SW480 (cell line): Measurements from ENCODE around the gene SKA3.

Experiments
- DNase-seq: peaks from one replicate; pipeline ENCODE4 v3.0.0-alpha.2; 2016; ENCODE audit warnings: low spot score

Gene SKA3

DNA sequence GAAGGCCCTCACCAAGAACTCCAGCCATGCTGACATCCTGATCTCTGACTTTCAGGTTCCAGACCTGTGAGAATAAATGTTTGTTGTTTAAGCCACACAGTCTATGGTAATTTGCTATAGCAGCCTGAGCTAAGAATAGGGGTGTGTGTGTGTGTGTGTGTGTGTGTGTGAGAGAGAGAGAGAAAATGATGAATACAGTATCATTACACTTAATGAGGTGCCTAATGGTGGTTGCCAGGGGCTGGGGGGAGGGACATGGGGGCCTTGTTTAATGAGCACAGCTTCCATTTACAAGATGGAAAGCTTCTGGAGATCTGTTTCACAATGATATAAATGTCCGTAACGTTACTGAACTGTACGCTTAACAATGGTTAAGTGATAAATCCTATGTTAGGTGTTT is 61.1 kb downstream of the SKA3 start:
- no peak for DNase-seq

DNA sequence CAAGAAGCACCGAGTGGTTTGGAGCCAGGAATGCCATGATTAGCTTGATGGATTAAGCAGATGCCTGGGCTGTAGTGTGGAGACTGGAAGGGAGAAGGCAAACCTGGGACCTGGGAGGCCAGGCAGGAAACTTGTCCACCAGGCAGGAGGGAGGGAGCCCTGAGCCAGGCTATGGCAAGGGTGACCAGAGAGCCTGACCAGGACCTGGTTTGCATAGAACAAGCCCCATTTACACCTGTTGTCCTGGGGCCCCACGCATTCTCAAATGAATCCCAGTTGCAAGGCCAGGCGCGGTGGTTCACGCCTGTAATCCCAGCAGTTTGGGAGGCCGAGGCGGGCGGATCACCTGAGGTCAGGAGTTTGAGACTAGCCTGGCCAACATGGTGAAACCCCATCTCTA is 64.8 kb downstream of the SKA3 start:
- no peak for DNase-seq

DNA sequence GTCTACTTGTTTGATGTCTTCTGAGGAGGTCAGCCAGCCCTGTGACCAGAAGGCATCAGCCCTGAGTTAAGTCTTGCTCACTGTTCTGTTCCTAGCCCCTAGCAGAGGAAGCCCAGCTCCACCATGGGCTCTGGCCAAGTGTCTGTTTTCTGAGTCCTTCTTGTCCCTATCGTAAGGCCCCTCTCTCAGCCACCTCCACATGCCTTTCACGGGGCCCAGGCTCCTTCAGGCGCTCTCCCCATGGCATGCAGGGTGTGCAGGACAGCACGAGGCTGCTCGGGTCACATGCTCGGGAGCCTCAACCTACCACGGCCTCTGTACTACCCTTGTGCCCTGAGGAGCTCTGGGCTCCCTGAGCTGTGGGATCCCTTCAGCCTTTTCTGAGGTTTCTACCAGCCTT is 67.2 kb downstream of the SKA3 start:
- no peak for DNase-seq

DNA sequence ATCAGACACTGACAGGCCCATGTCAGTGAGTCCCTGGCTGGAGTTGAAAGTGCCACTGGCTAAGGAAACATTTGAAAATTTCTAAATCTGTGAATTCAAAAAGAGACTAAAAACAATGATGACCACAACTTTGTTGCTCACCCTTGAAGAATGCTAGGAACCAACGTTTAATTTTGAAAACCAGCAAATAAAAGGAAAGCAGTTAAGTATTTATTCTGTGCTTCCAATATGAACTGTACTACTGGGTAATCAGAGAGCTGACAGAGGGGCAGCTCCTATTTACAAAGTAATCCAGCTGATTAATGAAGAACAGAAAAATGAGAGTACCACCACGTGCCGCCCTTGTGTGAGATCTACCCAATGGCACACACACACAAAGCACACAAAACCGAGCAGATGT is 70.3 kb downstream of the SKA3 start:
- DNase-seq: no peak

DNA sequence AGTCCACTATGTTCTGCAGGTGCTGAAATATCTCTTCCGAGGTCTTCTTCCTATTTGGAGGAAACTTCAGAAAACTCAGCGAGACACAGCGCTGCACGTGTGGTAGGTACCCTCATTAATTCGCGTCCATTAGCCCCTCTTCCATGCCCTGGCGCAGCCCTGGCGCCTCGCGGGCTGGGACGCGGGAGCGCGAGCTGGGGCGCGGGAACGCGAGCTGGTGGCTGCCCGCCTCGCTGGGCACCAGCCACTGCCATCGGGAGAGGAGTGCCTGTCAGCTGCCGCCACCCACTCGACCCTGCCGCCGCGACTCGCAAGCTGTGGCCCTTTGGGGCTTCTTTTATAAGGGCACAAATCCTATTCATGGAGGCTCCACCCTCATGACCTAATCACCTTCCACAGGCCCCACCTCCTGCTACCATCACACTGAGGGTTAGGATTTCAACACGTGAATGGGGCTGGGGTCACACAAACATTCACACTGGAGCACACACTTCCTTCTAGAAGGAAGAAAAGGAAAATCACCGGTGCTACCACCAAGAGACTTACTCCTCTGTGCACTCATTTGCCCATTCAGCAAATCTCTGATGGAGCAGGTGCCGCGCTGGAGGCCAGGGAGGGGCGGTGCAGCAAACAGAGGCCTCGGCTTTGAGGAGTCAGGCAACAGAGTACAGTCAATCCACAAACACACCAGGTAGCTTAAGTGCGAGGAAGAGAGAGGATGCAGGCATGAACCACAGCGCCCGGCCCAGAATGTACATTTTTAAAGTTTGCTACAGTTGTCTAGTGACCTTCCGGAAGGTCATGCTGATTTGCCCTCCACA is 71.9 kb downstream of the SKA3 start:
- DNase-seq: no peak
